HUES6 (cell line): ENCODE measurements around the gene PPP1R9A.

Experiments used
- H3K27ac ChIP-seq: 2 replicates; pipeline ENCODE4 v1.7.0; 2013; ENCODE audit warnings: low read depth, mild to moderate bottlenecking, low read length, inconsistent platforms
- H3K27me3 ChIP-seq: 2 replicates; pipeline ENCODE4 v1.6.1; 2013; ENCODE audit warnings: low read length; ENCODE audit not compliant: control insufficient read depth, insufficient read depth
- H3K36me3 ChIP-seq: 2 replicates; pipeline ENCODE4 v1.6.1; 2013; ENCODE audit warnings: low read length; ENCODE audit not compliant: control insufficient read depth, insufficient read depth
- H3K4me1 ChIP-seq: 2 replicates; pipeline ENCODE4 v1.6.1; 2013; ENCODE audit warnings: low read length; ENCODE audit not compliant: control insufficient read depth, insufficient read depth
- H3K4me3 ChIP-seq: 2 replicates; pipeline ENCODE4 v1.5.1; 2013; ENCODE audit warnings: low read depth, low read length
- H3K9ac ChIP-seq: one replicate; pipeline ENCODE4 v1.6.1; 2013; ENCODE audit warnings: mild to moderate bottlenecking, low read length
- H3K9me3 ChIP-seq: 2 replicates; pipeline ENCODE4 v1.6.1; 2013; ENCODE audit warnings: low read depth, low read length; ENCODE audit not compliant: control insufficient read depth, insufficient read depth

Gene PPP1R9A

DNA sequence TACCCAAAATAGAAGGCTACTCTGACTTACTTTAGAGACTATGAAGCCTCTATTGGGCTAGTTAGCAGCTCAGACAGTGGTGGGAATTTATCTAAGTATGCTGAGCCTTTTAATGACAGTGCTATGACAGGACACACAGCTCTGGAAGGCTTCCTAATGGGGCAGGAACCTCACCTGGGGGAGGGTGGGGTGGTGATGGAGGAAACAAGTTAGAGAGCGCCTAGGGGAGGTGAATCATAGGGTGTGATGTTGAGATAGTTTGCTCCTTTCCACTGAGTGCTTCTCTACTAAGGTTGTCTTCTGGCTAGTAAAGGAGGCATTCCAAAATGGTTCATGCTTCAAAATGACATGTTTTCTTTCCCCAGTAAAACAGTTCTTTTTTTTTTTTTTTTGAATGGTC lies 42.1 kb downstream of the PPP1R9A start:
- Histone ChIP-seq H3K4me1 (peaks cover 7% of the 10 kb centered on the region), H3K27ac (no peak overlapping the region), H3K36me3 (no peaks in the 10 kb centered on the region), H3K4me3 (no peak overlapping the region), H3K27me3 (no peaks in the 10 kb centered on the region), H3K9me3 (no peaks in the 10 kb centered on the region), H3K9ac (no peak overlapping the region)

DNA sequence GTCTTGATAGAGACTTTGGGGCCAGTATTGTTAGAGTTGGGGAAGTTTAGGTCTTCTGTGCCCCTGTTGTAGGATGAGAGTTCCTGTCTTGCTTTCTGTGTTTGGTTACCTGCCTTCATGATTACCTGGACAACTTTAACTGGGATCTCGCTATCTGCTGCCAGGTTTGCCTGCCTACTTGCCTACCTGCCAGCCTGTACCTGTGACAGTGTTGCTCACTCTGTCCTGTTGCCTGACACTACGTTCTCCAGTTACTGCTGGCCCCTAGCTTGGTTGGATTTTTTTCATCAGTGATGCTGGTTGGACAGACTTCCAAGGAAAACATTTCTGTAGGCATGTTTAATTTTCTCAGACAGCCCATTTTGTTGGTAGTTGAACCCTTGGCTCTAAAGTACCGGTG lies 48.4 kb downstream of the PPP1R9A start:
- Histone ChIP-seq H3K36me3 (no peaks in the 10 kb centered on the region), H3K9ac (no peak overlapping the region), H3K4me3 (no peak overlapping the region), H3K9me3 (no peaks in the 10 kb centered on the region), H3K27me3 (no peaks in the 10 kb centered on the region), H3K27ac (no peak overlapping the region), H3K4me1 (no peaks in the 10 kb centered on the region)

DNA sequence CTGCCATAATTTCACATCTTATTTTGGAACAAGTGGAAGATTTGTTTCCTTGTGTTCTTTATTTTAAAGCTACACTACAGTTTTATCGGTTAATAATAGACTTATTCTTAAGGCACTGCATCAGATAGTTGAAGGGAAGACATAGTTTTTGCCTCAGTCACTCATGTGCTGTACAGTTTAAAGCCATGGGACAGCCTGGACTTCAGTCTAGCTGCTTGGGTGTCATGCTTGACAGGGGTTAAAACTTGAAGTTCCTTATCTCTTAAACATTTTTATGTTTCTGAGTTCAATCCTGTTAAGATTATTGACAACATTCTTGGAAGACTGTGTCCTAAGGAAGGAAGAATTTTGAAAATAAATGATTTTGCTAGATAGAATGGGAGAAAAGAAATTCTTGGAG lies 49.7 kb downstream of the PPP1R9A start:
- Histone ChIP-seq H3K4me1 (no peaks in the 10 kb centered on the region), H3K4me3 (no peak overlapping the region), H3K27me3 (no peaks in the 10 kb centered on the region), H3K36me3 (no peaks in the 10 kb centered on the region), H3K27ac (no peak overlapping the region), H3K9me3 (no peaks in the 10 kb centered on the region), H3K9ac (no peak overlapping the region)

DNA sequence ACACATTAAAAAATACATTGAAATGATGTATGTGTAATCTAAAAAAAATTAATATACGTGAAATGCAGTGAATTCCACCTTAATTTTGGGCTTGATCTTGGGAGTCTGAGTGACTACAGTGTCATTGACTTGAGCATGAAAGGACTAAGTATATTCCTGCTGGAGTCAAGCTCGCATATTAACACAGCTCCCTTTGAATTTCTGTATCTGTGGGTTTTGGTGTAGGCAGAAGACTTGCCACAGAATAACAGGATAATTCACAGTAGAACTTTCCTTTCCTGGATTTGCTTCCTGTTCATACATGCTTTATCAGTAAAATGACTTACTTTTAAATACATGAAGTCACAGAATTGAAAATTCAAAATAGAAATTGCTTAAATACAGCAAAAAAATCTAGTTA lies 55.3 kb downstream of the PPP1R9A start:
- Histone ChIP-seq H3K36me3 (no peaks in the 10 kb centered on the region), H3K4me3 (no peak overlapping the region), H3K9ac (no peak overlapping the region), H3K4me1 (no peaks in the 10 kb centered on the region; the same call in 1 of the 2 replicates), H3K27ac (no peak overlapping the region), H3K9me3 (0 out of 2 replicates have a peak, but pooled peaks cover 3% of the 10 kb centered on the region), H3K27me3 (no peaks in the 10 kb centered on the region)

DNA sequence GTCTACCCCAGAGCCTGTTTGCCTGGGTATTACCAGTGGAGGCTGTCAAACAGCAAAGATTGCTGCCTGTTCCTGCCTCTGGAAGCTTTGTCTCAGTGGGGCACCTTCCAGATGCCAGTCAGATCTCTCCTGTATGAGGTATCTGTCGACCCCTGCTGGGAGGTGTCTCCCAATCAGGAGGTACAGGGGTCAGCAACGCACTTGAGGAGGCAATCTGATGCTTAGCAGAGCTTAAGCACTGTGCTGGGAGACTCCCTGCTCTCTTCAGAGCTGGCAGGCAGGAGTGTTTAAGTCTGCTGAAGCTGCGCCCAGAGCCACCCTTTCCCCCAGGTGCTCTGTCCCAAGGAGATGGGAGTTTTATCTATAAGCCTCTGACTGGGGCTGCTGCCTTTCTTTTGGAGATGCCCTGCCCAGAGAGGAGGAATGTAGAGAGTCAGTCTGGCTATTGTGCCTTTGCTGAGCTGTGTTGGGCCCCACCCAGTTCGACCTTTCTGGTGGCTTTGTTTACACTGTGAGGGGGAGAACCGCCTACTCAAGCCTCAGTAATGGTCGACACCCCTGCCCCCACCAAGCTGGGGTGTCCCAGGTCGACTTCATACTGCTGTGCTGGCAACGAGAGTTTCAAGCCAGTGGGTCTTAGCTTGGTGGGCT lies 62.2 kb downstream of the PPP1R9A start:
- Histone ChIP-seq H3K4me3 (no peak overlapping the region), H3K36me3 (no peaks in the 10 kb centered on the region), H3K9ac (no peak overlapping the region), H3K4me1 (peaks cover 19% of the 10 kb centered on the region), H3K27ac (no peak overlapping the region), H3K27me3 (no peaks in the 10 kb centered on the region), H3K9me3 (0 out of 2 replicates have a peak, but pooled peaks cover under 1% of the 10 kb centered on the region)

DNA sequence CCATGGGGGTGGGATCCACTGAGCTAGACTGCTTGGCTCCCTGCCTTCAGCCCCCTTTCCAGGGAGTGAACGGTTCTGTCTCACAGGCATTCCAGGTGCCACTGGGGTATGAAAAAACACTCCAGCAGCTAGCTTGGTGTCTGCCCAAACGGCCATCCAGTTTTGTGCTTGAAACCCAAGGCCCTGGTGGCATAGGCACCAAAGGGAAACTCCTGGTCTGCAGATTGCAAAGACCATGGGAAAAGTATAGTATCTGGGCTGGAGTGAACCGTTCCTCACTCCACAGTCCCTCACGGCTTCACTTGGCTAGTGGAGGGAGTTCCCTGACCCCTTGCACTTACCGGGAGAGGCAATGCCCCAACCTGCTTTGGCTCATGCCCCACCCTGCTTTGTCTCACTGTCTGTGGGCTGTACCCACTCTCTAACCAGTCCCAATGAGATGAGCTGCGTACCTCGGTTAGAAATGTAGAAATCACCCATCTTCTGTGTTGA lies 62.7 kb downstream of the PPP1R9A start:
- Histone ChIP-seq H3K27ac (no peak overlapping the region), H3K36me3 (no peaks in the 10 kb centered on the region), H3K4me1 (peaks cover 19% of the 10 kb centered on the region), H3K9me3 (no peaks in the 10 kb centered on the region), H3K4me3 (no peak overlapping the region), H3K9ac (no peak overlapping the region), H3K27me3 (no peaks in the 10 kb centered on the region)

DNA sequence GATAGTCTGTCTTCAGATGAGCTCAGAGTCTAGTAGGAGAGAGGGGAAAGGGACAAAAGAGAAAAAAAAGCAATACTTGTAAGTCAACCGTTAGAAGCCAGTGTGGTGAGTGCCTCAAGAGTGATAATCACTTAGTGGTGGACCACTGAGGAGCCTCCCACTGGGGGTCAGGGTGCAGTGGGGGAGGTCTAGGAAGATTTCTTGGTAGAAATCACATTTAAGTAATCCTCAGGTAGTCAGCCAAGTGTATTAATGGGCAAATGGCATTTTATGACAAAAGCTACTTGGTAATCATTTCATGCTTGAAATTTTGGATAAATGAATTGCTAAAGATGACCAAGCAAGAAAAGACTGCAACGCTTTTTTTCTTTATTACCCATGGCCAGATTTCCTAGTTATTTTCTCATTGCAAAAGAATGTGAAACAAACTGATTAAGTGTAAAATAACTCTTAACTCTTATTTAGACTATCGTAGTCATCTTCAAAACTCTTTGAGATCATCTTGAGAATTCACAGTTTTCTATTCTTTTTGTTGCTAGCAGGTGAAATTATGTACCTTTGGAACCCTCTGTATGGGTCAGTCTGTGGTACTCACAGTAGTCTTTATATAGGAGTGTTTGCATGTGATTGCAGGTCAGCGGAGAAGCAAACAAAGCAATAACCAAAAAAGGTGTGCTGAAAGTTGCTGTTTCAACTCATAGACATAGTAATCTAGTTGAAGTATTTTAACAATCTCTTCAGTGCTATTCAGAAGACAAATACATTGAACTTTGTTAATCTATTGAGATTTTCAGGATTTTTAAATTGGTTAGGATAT lies 63.9 kb downstream of the PPP1R9A start:
- no peaks in the 10 kb centered on the region for H3K36me3 ChIP-seq
- no peaks in the 10 kb centered on the region for H3K27me3 ChIP-seq
- H3K9ac ChIP-seq, result no peak overlapping the region
- no peak overlapping the region for H3K4me3 ChIP-seq
- H3K4me1 ChIP-seq, result peaks cover 19% of the 10 kb centered on the region
- no peaks in the 10 kb centered on the region for H3K9me3 ChIP-seq
- no peak overlapping the region for H3K27ac ChIP-seq

DNA sequence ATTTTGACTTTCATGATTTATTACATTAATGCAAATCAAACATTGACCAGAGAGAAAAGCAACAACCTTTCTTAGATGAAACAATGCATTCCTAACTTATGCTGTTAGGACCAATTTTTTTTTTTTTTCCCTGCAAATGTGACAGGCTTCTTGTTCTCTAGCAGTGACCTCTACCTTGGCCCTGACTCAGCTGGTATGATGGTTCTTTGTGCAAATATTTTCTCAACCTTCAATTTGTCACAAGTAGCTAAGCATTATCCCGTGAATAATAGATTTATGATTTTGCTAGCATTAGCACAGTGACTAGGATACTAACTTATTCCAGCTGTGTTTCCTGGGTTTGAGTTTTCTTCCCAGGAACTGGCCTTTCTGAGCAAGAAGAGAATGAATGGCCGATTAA lies 64.9 kb downstream of the PPP1R9A start:
- H3K36me3 ChIP-seq, result no peaks in the 10 kb centered on the region
- H3K9me3 ChIP-seq, result no peaks in the 10 kb centered on the region
- H3K27ac ChIP-seq, result no peak overlapping the region
- no peaks in the 10 kb centered on the region for H3K27me3 ChIP-seq
- peaks cover 19% of the 10 kb centered on the region for H3K4me1 ChIP-seq
- H3K4me3 ChIP-seq, result no peak overlapping the region
- H3K9ac ChIP-seq, result no peak overlapping the region

DNA sequence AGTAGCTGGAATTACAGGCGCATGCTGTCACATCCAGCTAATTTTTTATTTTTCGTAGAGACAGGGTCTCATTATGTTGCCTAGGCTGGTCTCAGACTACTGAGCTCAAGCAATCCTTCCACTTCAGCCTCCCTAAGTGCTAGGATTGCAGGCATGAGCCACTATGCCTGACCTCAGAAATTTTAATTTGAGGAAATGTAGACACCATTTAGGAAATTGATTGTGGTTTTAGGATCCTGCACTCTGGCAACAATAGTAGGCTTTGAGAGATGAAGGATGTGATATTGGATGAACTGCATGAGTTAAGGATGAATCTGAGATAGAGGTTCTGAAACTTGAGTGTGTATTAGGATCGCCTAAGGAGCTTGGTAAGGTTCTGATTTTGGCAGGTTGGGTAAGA lies 66.5 kb downstream of the PPP1R9A start:
- H3K27me3 ChIP-seq, result no peaks in the 10 kb centered on the region
- H3K4me1 ChIP-seq, result peaks cover 19% of the 10 kb centered on the region
- no peak overlapping the region for H3K27ac ChIP-seq
- H3K9ac ChIP-seq, result no peak overlapping the region
- no peak overlapping the region for H3K4me3 ChIP-seq
- H3K36me3 ChIP-seq, result no peaks in the 10 kb centered on the region
- no peaks in the 10 kb centered on the region for H3K9me3 ChIP-seq

DNA sequence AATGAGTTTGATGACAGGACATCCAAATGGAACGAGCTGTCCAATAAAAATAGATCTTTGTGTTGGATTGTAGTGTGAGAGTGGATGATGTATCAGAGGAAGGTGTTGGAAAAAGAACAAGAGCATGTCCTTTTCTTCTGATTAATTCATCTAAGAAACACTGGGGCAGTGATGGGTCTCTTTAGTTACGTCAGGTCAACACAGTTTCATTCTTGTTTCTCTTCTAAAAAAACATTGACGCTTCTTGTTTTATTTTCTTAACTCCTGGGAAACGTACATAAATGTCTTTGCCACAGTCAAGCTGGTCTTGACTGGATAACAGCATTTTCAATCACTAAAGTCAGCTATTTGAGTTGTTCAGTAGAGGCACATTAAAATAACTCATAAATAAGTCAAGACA lies 67.0 kb downstream of the PPP1R9A start:
- Histone ChIP-seq H3K9ac (no peak overlapping the region), H3K4me1 (peaks cover 16% of the 10 kb centered on the region), H3K36me3 (no peaks in the 10 kb centered on the region), H3K27me3 (no peaks in the 10 kb centered on the region), H3K9me3 (no peaks in the 10 kb centered on the region), H3K27ac (no peak overlapping the region), H3K4me3 (no peak overlapping the region)

DNA sequence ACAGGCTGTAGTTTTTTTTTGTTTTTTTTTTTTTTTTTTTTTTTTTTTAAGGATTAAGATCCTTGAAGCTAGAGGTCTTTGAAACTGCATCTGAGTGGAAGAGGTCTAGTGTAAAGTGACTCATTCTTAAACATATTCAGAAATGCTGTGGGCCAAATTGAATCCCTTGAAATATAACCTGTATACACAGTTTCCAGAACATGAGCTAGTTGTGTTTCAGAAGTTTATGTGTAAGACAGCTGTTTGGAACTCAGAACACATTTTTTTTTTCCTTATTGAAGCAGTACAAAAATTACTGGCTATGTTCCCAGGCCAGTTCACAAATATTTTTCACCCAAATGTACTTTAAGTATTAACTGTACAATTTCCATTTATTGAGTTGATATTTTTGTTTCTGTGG lies 67.9 kb downstream of the PPP1R9A start:
- H3K9ac ChIP-seq, result no peak overlapping the region
- no peak overlapping the region for H3K4me3 ChIP-seq
- no peaks in the 10 kb centered on the region for H3K9me3 ChIP-seq
- H3K27me3 ChIP-seq, result no peaks in the 10 kb centered on the region
- H3K27ac ChIP-seq, result no peak overlapping the region
- H3K4me1 ChIP-seq, result peaks cover 7% of the 10 kb centered on the region
- no peaks in the 10 kb centered on the region for H3K36me3 ChIP-seq
